GM23338 (cell line): ENCODE data around the gene RAP1GAP2. TPM values are rescaled to one million over a fixed set of nuclear protein-coding genes. Genes with fewer than 3 reads are reported as not detected.

Experiments used
- ATAC-seq: fragments of 200-7000 bp; cut with Tn5 transposase; 3 replicates; pipeline ENCODE4 v1.9.1; 2020
- DNase-seq: peaks from one replicate; pipeline ENCODE4 v3.0.0-alpha.2; 2015; ENCODE audit warnings: low spot score
- H2AFZ ChIP-seq: fragments of 200-600 bp; sonication (generic); 2 replicates; pipeline ENCODE4 v1.8.0; 2016; ENCODE audit warnings: antibody characterized with exemption, mild to moderate bottlenecking, moderate library complexity
- H3F3A ChIP-seq: fragments of 200-600 bp; sonication (generic); replicated peaks from 2 replicates; pipeline ENCODE4 v1.8.0; 2017; ENCODE audit warnings: antibody characterized with exemption, mixed run types, low read depth
- H3K27ac ChIP-seq: fragments of 200-600 bp; sonication (generic); 2 replicates; pipeline ENCODE4 v1.6.1; 2016; ENCODE audit warnings: low read depth
- H3K27me3 ChIP-seq: fragments of 200-600 bp; sonication (generic); 2 replicates; pipeline ENCODE4 v1.8.0; 2016; ENCODE audit warnings: mild to moderate bottlenecking, mixed run types, moderate library complexity; ENCODE audit not compliant: insufficient read depth
- H3K36me3 ChIP-seq: fragments of 200-600 bp; sonication (generic); 2 replicates; pipeline ENCODE4 v1.8.0; 2016; ENCODE audit warnings: mild to moderate bottlenecking; ENCODE audit not compliant: insufficient read depth
- H3K4me1 ChIP-seq: fragments of 200-600 bp; sonication (generic); 2 replicates; pipeline ENCODE4 v1.8.0; 2016; ENCODE audit warnings: mild to moderate bottlenecking, moderate library complexity; ENCODE audit not compliant: insufficient read depth
- H3K4me2 ChIP-seq: fragments of 200-600 bp; sonication (generic); 2 replicates; pipeline ENCODE4 v1.7.1; 2017; ENCODE audit warnings: mixed run types
- H3K4me3 ChIP-seq: fragments of 200-600 bp; sonication (generic); 2 replicates; pipeline ENCODE4 v1.6.1; 2016; ENCODE audit warnings: mixed run types
- H3K79me2 ChIP-seq: fragments of 200-600 bp; sonication (generic); replicated peaks from 2 replicates; pipeline ENCODE4 v1.8.0; 2017; ENCODE audit warnings: mild to moderate bottlenecking; ENCODE audit not compliant: insufficient read depth
- H3K9me2 ChIP-seq: fragments of 200-600 bp; sonication (generic); 2 replicates; pipeline ENCODE4 v1.8.0; 2017; ENCODE audit not compliant: insufficient read depth
- H4K20me1 ChIP-seq: fragments of 200-600 bp; sonication (generic); replicated peaks from 2 replicates; pipeline ENCODE4 v1.8.0; 2017; ENCODE audit warnings: mild to moderate bottlenecking; ENCODE audit not compliant: insufficient read depth
- H3K27ac Mint-ChIP-seq: 2 replicates; pipeline ENCODE4 v1.8.0; 2020; ENCODE audit warnings: inconsistent platforms, mild to moderate bottlenecking, moderate library complexity, mixed read lengths
- H3K27me3 Mint-ChIP-seq: 3 replicates; pipeline ENCODE4 v1.8.0; 2022; ENCODE audit warnings: low read depth, mild to moderate bottlenecking, moderate library complexity, mixed read lengths, inconsistent platforms; ENCODE audit not compliant: insufficient read depth, poor library complexity
- H3K36me3 Mint-ChIP-seq: 3 replicates; pipeline ENCODE4 v1.8.0; 2021; ENCODE audit warnings: low read depth, mild to moderate bottlenecking, inconsistent platforms, moderate library complexity, mixed read lengths
- H3K4me1 Mint-ChIP-seq: 3 replicates; pipeline ENCODE4 v1.8.0; 2020; ENCODE audit warnings: mild to moderate bottlenecking, inconsistent platforms, mixed read lengths
- H3K4me3 Mint-ChIP-seq: 3 replicates; pipeline ENCODE4 v1.8.0; 2021; ENCODE audit warnings: moderate library complexity, mild to moderate bottlenecking, inconsistent platforms, mixed read lengths
- H3K9me3 Mint-ChIP-seq: 3 replicates; pipeline ENCODE4 v1.8.0; 2020; ENCODE audit warnings: moderate library complexity, mild to moderate bottlenecking, inconsistent platforms, mixed read lengths
- CREB1 ChIP-seq: fragments of 250-450 bp; sonication (Bioruptor Pico); IDR thresholded peaks from 2 replicates; pipeline ENCODE4 v1.5.0; 2020; ENCODE audit warnings: low read depth, mild to moderate bottlenecking, moderate library complexity
- EZH2 ChIP-seq: fragments of 200-600 bp; sonication (generic); IDR thresholded peaks from one replicate; pipeline ENCODE4 v1.8.0; 2017; ENCODE audit warnings: antibody characterized with exemption, mild to moderate bottlenecking, low read depth; ENCODE audit not compliant: unreplicated experiment
- EZH2phosphoT487 ChIP-seq: fragments of 200-600 bp; sonication (generic); IDR thresholded peaks from one replicate; pipeline ENCODE4 v1.8.1; 2018; ENCODE audit warnings: antibody characterized with exemption; ENCODE audit not compliant: unreplicated experiment
- NANOG ChIP-seq: IDR thresholded peaks from 2 replicates; pipeline ENCODE4 v1.6.1; 2016; ENCODE audit warnings: antibody characterized with exemption, borderline replicate concordance
- STAT1 ChIP-seq: IDR thresholded peaks from one replicate; pipeline ENCODE4 v1.6.1; 2016; ENCODE audit warnings: antibody characterized with exemption; ENCODE audit not compliant: unreplicated experiment
- ZNF114 ChIP-seq: fragments of 250-450 bp; sonication (Bioruptor Pico); IDR thresholded peaks from 2 replicates; pipeline ENCODE4 v1.5.0; 2020; ENCODE audit warnings: mild to moderate bottlenecking, moderate library complexity
- polyA plus RNA-seq: library from polyadenylated mRNA; unstranded; fragments of >200 nt; fragmentation: Nextera tagmentation; extraction: Ambion mirVana; gene quantifications from 2 replicates; pipeline ENCODE4 v1.2.1, GENCODE V29; 2016
- total RNA-seq: library from RNA; depleted of rRNA; stranded (reverse); fragments of >200 nt; shearing (Covaris generic); gene quantifications from 2 replicates; pipeline ENCODE4 v1.2.3, GENCODE V29; 2014
- TF ChIP-seq, protein P1 (sequence below): IDR thresholded peaks from one replicate; pipeline ENCODE4 v1.6.1; 2018; ENCODE audit warnings: antibody characterized with exemption; ENCODE audit not compliant: unreplicated experiment
- TF ChIP-seq, protein P2 (sequence below): fragments of 250-450 bp; sonication (Bioruptor Pico); IDR thresholded peaks from 2 replicates; pipeline ENCODE4 v1.5.0; 2020; ENCODE audit warnings: mild to moderate bottlenecking, moderate library complexity

RAP1GAP2 gene
- total and polyA plus RNA-seq, 2 experiments from 2014 or later = 17.8 to 46.1 TPM

DNA sequence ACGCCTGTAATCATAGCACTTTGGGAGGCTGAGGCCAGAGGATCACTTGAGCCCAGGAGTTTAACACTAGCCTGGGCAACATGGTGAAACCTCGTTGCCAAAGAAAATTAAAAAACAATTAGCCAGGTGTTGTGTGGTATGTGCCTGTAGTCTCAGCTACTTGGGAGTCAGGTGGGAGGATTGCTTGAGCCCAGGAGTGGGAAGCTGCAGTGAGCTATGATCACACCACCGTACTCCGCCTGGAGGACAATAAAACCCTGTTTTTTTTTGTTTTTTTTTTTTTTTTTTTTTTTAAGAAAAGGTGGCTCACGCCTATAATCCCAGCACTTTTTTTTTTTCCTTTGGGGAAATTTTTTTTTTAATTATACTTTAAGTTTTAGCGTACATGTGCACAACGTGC lies 26.1 kb downstream of the RAP1GAP2 start:
- TF ChIP-seq, protein P1, sequence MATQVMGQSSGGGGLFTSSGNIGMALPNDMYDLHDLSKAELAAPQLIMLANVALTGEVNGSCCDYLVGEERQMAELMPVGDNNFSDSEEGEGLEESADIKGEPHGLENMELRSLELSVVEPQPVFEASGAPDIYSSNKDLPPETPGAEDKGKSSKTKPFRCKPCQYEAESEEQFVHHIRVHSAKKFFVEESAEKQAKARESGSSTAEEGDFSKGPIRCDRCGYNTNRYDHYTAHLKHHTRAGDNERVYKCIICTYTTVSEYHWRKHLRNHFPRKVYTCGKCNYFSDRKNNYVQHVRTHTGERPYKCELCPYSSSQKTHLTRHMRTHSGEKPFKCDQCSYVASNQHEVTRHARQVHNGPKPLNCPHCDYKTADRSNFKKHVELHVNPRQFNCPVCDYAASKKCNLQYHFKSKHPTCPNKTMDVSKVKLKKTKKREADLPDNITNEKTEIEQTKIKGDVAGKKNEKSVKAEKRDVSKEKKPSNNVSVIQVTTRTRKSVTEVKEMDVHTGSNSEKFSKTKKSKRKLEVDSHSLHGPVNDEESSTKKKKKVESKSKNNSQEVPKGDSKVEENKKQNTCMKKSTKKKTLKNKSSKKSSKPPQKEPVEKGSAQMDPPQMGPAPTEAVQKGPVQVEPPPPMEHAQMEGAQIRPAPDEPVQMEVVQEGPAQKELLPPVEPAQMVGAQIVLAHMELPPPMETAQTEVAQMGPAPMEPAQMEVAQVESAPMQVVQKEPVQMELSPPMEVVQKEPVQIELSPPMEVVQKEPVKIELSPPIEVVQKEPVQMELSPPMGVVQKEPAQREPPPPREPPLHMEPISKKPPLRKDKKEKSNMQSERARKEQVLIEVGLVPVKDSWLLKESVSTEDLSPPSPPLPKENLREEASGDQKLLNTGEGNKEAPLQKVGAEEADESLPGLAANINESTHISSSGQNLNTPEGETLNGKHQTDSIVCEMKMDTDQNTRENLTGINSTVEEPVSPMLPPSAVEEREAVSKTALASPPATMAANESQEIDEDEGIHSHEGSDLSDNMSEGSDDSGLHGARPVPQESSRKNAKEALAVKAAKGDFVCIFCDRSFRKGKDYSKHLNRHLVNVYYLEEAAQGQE = no peak
- TF ChIP-seq, protein P2, sequence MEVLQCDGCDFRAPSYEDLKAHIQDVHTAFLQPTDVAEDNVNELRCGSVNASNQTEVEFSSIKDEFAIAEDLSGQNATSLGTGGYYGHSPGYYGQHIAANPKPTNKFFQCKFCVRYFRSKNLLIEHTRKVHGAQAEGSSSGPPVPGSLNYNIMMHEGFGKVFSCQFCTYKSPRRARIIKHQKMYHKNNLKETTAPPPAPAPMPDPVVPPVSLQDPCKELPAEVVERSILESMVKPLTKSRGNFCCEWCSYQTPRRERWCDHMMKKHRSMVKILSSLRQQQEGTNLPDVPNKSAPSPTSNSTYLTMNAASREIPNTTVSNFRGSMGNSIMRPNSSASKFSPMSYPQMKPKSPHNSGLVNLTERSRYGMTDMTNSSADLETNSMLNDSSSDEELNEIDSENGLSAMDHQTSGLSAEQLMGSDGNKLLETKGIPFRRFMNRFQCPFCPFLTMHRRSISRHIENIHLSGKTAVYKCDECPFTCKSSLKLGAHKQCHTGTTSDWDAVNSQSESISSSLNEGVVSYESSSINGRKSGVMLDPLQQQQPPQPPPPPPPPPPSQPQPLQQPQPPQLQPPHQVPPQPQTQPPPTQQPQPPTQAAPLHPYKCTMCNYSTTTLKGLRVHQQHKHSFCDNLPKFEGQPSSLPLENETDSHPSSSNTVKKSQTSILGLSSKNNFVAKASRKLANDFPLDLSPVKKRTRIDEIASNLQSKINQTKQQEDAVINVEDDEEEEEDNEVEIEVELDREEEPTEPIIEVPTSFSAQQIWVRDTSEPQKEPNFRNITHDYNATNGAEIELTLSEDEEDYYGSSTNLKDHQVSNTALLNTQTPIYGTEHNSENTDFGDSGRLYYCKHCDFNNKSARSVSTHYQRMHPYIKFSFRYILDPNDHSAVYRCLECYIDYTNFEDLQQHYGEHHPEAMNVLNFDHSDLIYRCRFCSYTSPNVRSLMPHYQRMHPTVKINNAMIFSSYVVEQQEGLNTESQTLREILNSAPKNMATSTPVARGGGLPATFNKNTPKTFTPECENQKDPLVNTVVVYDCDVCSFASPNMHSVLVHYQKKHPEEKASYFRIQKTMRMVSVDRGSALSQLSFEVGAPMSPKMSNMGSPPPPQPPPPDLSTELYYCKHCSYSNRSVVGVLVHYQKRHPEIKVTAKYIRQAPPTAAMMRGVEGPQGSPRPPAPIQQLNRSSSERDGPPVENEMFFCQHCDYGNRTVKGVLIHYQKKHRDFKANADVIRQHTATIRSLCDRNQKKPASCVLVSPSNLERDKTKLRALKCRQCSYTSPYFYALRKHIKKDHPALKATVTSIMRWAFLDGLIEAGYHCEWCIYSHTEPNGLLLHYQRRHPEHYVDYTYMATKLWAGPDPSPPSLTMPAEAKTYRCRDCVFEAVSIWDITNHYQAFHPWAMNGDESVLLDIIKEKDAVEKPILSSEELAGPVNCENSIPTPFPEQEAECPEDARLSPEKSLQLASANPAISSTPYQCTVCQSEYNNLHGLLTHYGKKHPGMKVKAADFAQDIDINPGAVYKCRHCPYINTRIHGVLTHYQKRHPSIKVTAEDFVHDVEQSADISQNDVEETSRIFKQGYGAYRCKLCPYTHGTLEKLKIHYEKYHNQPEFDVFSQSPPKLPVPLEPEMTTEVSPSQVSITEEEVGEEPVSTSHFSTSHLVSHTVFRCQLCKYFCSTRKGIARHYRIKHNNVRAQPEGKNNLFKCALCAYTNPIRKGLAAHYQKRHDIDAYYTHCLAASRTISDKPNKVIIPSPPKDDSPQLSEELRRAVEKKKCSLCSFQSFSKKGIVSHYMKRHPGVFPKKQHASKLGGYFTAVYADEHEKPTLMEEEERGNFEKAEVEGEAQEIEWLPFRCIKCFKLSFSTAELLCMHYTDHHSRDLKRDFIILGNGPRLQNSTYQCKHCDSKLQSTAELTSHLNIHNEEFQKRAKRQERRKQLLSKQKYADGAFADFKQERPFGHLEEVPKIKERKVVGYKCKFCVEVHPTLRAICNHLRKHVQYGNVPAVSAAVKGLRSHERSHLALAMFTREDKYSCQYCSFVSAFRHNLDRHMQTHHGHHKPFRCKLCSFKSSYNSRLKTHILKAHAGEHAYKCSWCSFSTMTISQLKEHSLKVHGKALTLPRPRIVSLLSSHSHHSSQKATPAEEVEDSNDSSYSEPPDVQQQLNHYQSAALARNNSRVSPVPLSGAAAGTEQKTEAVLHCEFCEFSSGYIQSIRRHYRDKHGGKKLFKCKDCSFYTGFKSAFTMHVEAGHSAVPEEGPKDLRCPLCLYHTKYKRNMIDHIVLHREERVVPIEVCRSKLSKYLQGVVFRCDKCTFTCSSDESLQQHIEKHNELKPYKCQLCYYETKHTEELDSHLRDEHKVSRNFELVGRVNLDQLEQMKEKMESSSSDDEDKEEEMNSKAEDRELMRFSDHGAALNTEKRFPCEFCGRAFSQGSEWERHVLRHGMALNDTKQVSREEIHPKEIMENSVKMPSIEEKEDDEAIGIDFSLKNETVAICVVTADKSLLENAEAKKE = no peak
- TF ChIP-seq STAT1 = no peak
- TF ChIP-seq EZH2phosphoT487 = no peak
- no peak for TF ChIP-seq CREB1 (CRISPR knock-in tag)
- no peak for TF ChIP-seq EZH2
- no peak for TF ChIP-seq ZNF114 (CRISPR knock-in tag)
- TF ChIP-seq NANOG = no peak
- Mint-ChIP-seq H3K4me1 (no peaks in the 10 kb centered on the region), H3K27me3 (peaks cover 6% of the 10 kb centered on the region)

More for the DNA sequence above, 26.1 kb downstream of the RAP1GAP2 start:
- H3K27ac Mint-ChIP-seq = no peak overlapping the region
- Histone ChIP-seq H3K27ac (no peak overlapping the region), H3K79me2 (no peaks in the 10 kb centered on the region), H2AFZ (no peak overlapping the region), H3K36me3 (no peaks in the 10 kb centered on the region), H4K20me1 (0 out of 2 replicates have a peak, but pooled peaks cover 5% of the 10 kb centered on the region), H3K4me1 (no peaks in the 10 kb centered on the region), H3K4me2 (no peak overlapping the region), H3K9me2 (no peaks in the 10 kb centered on the region), H3K4me3 (no peak overlapping the region), H3F3A (peaks cover 2% of the 10 kb centered on the region; the same call in 1 of the 2 replicates), H3K27me3 (no peaks in the 10 kb centered on the region)
- H3K36me3 Mint-ChIP-seq = no peaks in the 10 kb centered on the region; the same call in 2 of the 3 replicates
- DNase-seq (no peak), ATAC-seq (no peak)
- no peak overlapping the region for H3K4me3 Mint-ChIP-seq
- H3K9me3 Mint-ChIP-seq = no peaks in the 10 kb centered on the region; the same call in 2 of the 3 replicates
